HepG2 (cell line): ENCODE data around the gene ZFP36L2. TPM values are rescaled to one million over a fixed set of nuclear protein-coding genes. Genes with fewer than 3 reads are reported as not detected.

ENCODE experiments used
- CEBPG ChIP-seq: IDR thresholded peaks from 2 replicates; pipeline ENCODE4 v1.6.1; 2016
- CHCHD3 ChIP-seq: sonication (generic); formaldehyde crosslinking; IDR thresholded peaks from 2 replicates; pipeline ENCODE4 v1.8.0; 2022; ENCODE audit warnings: mild to moderate bottlenecking, missing genetic modification reagents, moderate library complexity
- HOXA3 ChIP-seq: sonication (generic); formaldehyde crosslinking; IDR thresholded peaks from 2 replicates; pipeline ENCODE4 v1.5.0; 2020; ENCODE audit warnings: missing genetic modification reagents
- IRF2 ChIP-seq: IDR thresholded peaks from 2 replicates; pipeline ENCODE4 v1.6.1; 2018; ENCODE audit warnings: missing genetic modification reagents, missing compliant biosample characterization
- SRY ChIP-seq: sonication (generic); formaldehyde crosslinking; IDR thresholded peaks from 2 replicates; pipeline ENCODE4 v1.8.0; 2022; ENCODE audit warnings: mild to moderate bottlenecking, missing genetic modification reagents
- TAF1 ChIP-seq: sonication (generic); formaldehyde crosslinking; IDR thresholded peaks from 2 replicates; pipeline ENCODE4 v1.4.0; 2020; ENCODE audit warnings: missing genetic modification reagents
- U2AF2 ChIP-seq: fragments of 200-400 bp; formaldehyde crosslinking; IDR thresholded peaks from 2 replicates; pipeline ENCODE4 v1.6.1; 2017; ENCODE audit warnings: low read depth, mild to moderate bottlenecking, low read length
- ZNF329 ChIP-seq: sonication (generic); formaldehyde crosslinking; IDR thresholded peaks from 2 replicates; pipeline ENCODE4 v1.9.0; 2021; ENCODE audit warnings: low read depth, mild to moderate bottlenecking, missing genetic modification reagents
- ZNF441 ChIP-seq: sonication (generic); formaldehyde crosslinking; IDR thresholded peaks from 2 replicates; pipeline ENCODE4 v1.7.0; 2021; ENCODE audit warnings: missing genetic modification reagents, borderline replicate concordance
- ZNF543 ChIP-seq: sonication (generic); formaldehyde crosslinking; IDR thresholded peaks from 2 replicates; pipeline ENCODE4 v1.4.0; 2020; ENCODE audit warnings: mild to moderate bottlenecking, missing genetic modification reagents
- ZNF558 ChIP-seq: sonication (generic); formaldehyde crosslinking; IDR thresholded peaks from 2 replicates; pipeline ENCODE4 v1.9.0; 2022; ENCODE audit warnings: mild to moderate bottlenecking, missing genetic modification reagents, borderline replicate concordance
- ZNF567 ChIP-seq: sonication (generic); formaldehyde crosslinking; IDR thresholded peaks from 2 replicates; pipeline ENCODE4 v1.8.1; 2023; ENCODE audit warnings: mild to moderate bottlenecking, missing genetic modification reagents, borderline replicate concordance
- ZNF841 ChIP-seq: sonication (generic); formaldehyde crosslinking; IDR thresholded peaks from 2 replicates; pipeline ENCODE4 v1.8.1; 2023; ENCODE audit warnings: missing genetic modification reagents, borderline replicate concordance
- polyA plus RNA-seq, 8 experiments: library from polyadenylated mRNA; depleted of rRNA in 3 of 8; stranded (reverse) in 7 of 8; unstranded in 1 of 8; fragments of >200 nt; fragmentation: Illumina TruSeq in 4 of 8; extraction: Trizol in 4 of 8; gene quantifications; 2 replicates each; pipeline versions ENCODE4 v1.2.1 to v1.2.3, GENCODE V29; 2011 to 2016; ENCODE audit warnings: low read depth in 4 of 8, missing spikeins in 1 of 8, mixed read lengths in 1 of 8; ENCODE audit not compliant: insufficient read depth in 1 of 8
- total RNA-seq, 5 experiments: library from RNA; depleted of rRNA; stranded (reverse); fragments of >200 nt; fragmentation: Illumina TruSeq; extraction: Trizol; gene quantifications; 2 replicates each; pipeline ENCODE4 v1.2.3, GENCODE V29; 2016; ENCODE audit warnings: low read depth in 1 of 5
- TF ChIP-seq, protein P1 (sequence below): sonication (generic); formaldehyde crosslinking; IDR thresholded peaks from 2 replicates; pipeline ENCODE4 v1.5.1; 2020; ENCODE audit warnings: missing genetic modification reagents, mild to moderate bottlenecking, borderline replicate concordance
- TF ChIP-seq, protein P2 (sequence below): sonication (generic); formaldehyde crosslinking; IDR thresholded peaks from 2 replicates; pipeline ENCODE4 v1.4.0; 2020; ENCODE audit warnings: mild to moderate bottlenecking, missing genetic modification reagents
- TF ChIP-seq, protein P3 (sequence below): sonication (generic); formaldehyde crosslinking; IDR thresholded peaks from 2 replicates; pipeline ENCODE4 v1.4.0; 2020; ENCODE audit warnings: mild to moderate bottlenecking, missing genetic modification reagents
- TF ChIP-seq, protein P4 (sequence below): sonication (generic); formaldehyde crosslinking; IDR thresholded peaks from 2 replicates; pipeline ENCODE4 v1.5.1; 2020; ENCODE audit warnings: missing genetic modification reagents, mild to moderate bottlenecking, borderline replicate concordance
- TF ChIP-seq, protein P5 (sequence below), 2 experiments: sonication (generic) in 1 of 2; formaldehyde crosslinking in 1 of 2; IDR thresholded peaks; 2 replicates each; pipeline versions ENCODE4 v1.5.1 to v1.6.1; 2011 to 2020; ENCODE audit warnings: borderline replicate concordance in 1 of 2, low read depth in 1 of 2, low read length in 1 of 2, mild to moderate bottlenecking in 1 of 2, missing genetic modification reagents in 1 of 2, moderate library complexity in 1 of 2
- TF ChIP-seq, protein P6 (sequence below): sonication (generic); formaldehyde crosslinking; conservative IDR thresholded peaks from 2 replicates; pipeline ENCODE4 v1.8.0; 2022; ENCODE audit warnings: missing genetic modification reagents

Gene ZFP36L2
- total and polyA plus RNA-seq, 2 of the 13 experiments (the other 11 are each of a cell fraction or from before 2014, with no cell fraction given), result 11.2 to 21.8 TPM

DNA sequence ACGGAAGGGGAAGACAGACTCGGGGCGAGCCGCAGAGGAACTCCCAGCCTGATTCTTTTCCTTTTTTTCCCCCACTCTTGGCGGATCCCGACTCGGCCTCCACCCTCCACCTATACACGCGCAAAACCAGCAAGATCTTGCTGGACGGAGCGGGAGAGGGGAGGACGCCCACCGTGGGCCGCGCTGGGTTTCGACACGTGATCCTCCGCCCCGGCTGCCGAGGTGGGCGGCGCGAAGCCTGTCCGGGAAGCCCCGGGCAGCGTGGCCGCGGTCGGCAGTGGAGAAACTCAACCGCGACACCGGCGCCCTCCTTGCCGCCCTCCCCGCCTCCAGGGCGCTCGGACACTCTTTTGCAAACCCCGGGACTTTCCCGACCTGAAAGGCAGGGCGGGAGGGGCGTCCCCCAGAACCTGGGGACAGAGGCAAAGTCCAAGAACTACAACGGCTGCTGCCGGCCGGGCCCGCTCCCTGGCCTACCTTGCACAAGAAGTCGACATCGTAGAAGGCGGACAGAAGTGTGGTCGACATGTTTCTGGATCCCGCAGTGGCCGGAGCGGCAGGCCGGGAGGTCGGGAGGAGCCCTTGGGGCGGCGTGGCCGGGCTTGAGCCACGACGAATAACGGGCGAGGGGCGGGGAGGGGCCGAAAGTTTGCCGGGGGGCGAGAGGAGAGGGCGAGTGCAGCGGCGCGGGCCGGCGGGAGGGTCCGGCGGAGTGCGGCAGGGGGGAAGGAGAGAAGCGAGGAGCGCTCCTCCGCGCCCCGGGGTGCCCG lies 433 bp downstream of the ZFP36L2 start (continued):
- TF ChIP-seq, protein P1, sequence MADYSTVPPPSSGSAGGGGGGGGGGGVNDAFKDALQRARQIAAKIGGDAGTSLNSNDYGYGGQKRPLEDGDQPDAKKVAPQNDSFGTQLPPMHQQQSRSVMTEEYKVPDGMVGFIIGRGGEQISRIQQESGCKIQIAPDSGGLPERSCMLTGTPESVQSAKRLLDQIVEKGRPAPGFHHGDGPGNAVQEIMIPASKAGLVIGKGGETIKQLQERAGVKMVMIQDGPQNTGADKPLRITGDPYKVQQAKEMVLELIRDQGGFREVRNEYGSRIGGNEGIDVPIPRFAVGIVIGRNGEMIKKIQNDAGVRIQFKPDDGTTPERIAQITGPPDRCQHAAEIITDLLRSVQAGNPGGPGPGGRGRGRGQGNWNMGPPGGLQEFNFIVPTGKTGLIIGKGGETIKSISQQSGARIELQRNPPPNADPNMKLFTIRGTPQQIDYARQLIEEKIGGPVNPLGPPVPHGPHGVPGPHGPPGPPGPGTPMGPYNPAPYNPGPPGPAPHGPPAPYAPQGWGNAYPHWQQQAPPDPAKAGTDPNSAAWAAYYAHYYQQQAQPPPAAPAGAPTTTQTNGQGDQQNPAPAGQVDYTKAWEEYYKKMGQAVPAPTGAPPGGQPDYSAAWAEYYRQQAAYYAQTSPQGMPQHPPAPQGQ (CRISPR knock-in tag), result no peak
- TF ChIP-seq ZNF441 (CRISPR knock-in tag) (0 out of 2 replicates have a peak, but pooled peaks have one; percentile 54), ZNF841 (CRISPR knock-in tag) (no peak), CEBPG (CRISPR knock-in tag) (no peak), ZNF543 (CRISPR knock-in tag) (no peak; the same call in none of the 2 replicates), IRF2 (CRISPR knock-in tag) (no peak; the same call in 1 of the 2 replicates), ZNF329 (CRISPR knock-in tag) (peak; percentile 62), SRY (CRISPR knock-in tag) (no peak), ZNF567 (CRISPR knock-in tag) (no peak), HOXA3 (0 out of 2 replicates have a peak, but pooled peaks have one; percentile 3), U2AF2 (no peak), TAF1 (peak; percentile 60; the same call in 1 of the 2 replicates), ZNF558 (CRISPR knock-in tag) (no peak), CHCHD3 (CRISPR knock-in tag) (no peak)
- TF ChIP-seq, protein P2, sequence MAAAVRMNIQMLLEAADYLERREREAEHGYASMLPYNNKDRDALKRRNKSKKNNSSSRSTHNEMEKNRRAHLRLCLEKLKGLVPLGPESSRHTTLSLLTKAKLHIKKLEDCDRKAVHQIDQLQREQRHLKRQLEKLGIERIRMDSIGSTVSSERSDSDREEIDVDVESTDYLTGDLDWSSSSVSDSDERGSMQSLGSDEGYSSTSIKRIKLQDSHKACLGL (CRISPR knock-in tag), result peak; percentile 74
- TF ChIP-seq, protein P3, sequence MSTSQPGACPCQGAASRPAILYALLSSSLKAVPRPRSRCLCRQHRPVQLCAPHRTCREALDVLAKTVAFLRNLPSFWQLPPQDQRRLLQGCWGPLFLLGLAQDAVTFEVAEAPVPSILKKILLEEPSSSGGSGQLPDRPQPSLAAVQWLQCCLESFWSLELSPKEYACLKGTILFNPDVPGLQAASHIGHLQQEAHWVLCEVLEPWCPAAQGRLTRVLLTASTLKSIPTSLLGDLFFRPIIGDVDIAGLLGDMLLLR (CRISPR knock-in tag), result peak; percentile 54; the same call in 1 of the 2 replicates
- TF ChIP-seq, protein P4, sequence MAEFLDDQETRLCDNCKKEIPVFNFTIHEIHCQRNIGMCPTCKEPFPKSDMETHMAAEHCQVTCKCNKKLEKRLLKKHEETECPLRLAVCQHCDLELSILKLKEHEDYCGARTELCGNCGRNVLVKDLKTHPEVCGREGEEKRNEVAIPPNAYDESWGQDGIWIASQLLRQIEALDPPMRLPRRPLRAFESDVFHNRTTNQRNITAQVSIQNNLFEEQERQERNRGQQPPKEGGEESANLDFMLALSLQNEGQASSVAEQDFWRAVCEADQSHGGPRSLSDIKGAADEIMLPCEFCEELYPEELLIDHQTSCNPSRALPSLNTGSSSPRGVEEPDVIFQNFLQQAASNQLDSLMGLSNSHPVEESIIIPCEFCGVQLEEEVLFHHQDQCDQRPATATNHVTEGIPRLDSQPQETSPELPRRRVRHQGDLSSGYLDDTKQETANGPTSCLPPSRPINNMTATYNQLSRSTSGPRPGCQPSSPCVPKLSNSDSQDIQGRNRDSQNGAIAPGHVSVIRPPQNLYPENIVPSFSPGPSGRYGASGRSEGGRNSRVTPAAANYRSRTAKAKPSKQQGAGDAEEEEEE (CRISPR knock-in tag), result no peak
- TF ChIP-seq, protein P5, sequence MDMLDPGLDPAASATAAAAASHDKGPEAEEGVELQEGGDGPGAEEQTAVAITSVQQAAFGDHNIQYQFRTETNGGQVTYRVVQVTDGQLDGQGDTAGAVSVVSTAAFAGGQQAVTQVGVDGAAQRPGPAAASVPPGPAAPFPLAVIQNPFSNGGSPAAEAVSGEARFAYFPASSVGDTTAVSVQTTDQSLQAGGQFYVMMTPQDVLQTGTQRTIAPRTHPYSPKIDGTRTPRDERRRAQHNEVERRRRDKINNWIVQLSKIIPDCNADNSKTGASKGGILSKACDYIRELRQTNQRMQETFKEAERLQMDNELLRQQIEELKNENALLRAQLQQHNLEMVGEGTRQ (IDR thresholded peaks at IDR 0.05; ENCODE audit: low read depth, low read length), result peak; percentile 44; the same call in 1 of the 2 replicates
- TF ChIP-seq, protein P5 (CRISPR knock-in tag; IDR thresholded peaks at IDR 0.05; ENCODE audit: borderline replicate concordance), result no peak; the same call in 1 of the 2 replicates
- TF ChIP-seq, protein P6, sequence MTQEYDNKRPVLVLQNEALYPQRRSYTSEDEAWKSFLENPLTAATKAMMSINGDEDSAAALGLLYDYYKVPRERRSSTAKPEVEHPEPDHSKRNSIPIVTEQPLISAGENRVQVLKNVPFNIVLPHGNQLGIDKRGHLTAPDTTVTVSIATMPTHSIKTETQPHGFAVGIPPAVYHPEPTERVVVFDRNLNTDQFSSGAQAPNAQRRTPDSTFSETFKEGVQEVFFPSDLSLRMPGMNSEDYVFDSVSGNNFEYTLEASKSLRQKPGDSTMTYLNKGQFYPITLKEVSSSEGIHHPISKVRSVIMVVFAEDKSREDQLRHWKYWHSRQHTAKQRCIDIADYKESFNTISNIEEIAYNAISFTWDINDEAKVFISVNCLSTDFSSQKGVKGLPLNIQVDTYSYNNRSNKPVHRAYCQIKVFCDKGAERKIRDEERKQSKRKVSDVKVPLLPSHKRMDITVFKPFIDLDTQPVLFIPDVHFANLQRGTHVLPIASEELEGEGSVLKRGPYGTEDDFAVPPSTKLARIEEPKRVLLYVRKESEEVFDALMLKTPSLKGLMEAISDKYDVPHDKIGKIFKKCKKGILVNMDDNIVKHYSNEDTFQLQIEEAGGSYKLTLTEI, result no peak; the same call in 1 of the 2 replicates
